ENCODE measurements around the gene CALHM1.
A peak's percentile ranks its signal among the peaks of the same experiment; 100 is the strongest.
"Not testable (repeated sequence)": the region's sequence is repeated elsewhere in the genome, so short reads cannot be mapped to it uniquely, and the experiment has no call there.

The CALHM1 gene

DNA sequence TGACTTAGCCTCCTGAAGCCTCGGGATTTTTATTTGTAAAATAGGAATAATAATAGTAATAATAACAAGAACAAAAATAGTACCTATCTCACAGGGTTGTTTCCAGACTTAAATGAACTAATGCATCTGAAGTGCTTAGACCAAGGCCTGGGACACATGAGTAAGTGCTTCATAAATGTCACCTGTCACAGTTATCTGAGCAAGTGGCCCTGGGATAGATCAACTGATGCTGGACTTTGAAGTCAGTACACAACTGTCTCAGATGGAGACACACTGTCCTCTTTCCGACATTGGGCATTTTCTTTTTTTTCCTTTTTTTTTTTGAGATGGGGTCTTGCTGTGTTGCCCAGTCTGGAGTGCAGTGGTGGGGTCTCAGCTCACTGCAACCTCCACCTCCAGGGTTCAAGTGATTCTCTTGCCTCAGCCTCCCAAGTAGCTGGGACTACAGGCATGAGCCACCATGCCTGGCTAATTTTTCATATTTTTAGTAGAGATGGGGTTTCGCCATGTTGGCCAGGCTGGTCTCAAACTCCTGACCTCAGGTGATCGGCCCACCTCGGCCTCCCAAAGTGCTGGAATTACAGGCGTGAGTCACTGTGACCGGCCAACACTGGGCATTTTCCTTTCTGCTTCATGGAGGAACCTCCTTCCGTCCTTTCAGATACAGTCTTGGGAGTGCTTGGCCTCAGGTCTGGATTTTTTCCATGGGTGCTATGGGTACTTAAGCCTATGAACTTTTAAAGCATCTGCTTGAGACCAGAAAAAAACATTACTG lies 28.1 kb upstream of the CALHM1 start:
- not testable (repeated sequence) for FAIRE-seq

DNA sequence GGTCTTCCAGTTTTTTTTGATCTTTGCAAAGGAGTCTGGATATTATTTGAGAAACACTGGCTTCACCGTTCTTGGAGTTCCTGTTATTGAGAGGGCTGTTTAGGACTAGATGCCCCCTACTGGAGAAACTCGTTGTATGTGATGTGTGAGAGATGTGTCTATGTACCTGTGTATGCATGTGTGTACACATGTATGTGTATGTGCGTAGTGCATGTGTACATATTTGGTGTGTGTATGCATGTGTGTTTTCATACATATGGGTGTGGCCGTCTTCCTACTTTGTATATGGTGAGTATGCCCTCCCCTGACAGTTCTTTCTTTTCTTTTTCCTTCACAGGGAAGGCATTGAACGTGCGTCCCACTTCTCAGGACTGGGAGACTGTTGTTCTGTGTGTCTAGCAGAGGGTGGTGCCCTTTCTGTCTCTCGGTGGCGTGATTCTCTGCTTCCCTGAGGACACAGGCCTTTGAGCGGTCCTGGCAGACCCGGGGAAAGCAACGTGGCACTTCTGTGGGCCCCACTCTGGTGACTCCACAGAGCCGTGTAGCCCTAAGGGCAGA lies 23.4 kb upstream of the CALHM1 start:
- peak; percentile 37 for FAIRE-seq

DNA sequence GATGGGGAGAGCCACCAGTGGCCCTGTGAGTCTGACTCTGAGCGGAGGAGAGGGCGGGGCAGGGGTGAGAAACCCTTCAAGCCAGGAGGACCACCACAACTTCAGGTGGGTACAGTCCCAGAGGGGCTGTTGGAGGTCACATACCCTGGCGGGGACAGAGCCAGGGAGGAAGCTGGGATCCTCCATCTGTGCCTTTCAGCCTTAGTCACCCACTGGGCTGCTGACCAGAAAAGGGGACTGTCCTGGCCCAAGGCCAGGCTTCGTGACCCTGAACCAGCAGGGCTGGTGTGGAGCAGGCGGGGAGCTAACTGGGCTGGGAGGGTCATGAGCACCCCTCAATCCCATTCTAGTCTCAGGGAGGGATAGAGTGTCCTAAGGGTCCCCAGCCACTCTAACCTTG lies 21.8 kb upstream of the CALHM1 start:
- no peak for FAIRE-seq

DNA sequence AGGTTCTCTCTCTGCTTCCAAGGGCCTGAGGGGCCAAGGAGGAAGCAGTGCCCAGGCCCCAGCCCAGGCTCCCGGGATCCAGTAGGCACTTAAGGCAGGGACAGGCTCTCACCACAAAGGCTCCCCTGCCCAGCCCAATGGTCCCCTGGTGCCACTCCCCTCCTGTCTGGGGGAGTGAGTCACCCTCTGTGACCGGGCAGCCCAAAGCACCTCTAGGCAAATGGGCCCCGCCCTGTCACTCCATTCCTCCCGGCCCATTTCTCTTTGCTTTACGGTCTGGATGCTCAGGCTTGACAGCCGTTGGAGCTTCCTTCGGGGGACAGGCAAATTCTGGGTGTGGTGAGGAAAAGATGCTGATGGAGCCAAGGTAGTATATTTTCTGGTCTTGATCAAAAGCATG lies 20.4 kb upstream of the CALHM1 start, which contains the start of gene CALHM3:
Gene CALHM3, minus strand, starts transcription at position 106 of the 400 bp plus-strand sequence. CDS start 208 bp downstream, outside the sequence.
- no peak for FAIRE-seq

DNA sequence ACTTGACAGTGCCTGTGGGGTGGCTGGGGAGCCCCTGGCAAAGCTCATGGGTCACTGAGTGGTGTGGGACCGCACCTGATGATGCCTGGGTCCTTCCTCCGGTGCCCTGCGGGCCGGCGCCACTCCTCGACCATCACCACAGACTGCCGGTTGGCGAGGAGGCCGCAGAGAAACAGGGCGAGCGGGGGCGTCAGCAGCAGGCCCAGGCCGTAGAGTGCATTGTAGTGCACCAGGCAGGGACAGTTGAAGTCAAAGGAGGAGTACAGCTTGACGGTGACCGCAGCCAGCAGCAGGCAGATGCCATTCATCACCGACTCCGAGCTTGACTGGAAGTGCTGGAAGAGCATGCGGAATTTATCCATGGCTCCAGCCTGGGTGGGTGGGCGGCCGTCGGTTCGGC lies 20.0 kb upstream of the CALHM1 start:
- no peak for FAIRE-seq

DNA sequence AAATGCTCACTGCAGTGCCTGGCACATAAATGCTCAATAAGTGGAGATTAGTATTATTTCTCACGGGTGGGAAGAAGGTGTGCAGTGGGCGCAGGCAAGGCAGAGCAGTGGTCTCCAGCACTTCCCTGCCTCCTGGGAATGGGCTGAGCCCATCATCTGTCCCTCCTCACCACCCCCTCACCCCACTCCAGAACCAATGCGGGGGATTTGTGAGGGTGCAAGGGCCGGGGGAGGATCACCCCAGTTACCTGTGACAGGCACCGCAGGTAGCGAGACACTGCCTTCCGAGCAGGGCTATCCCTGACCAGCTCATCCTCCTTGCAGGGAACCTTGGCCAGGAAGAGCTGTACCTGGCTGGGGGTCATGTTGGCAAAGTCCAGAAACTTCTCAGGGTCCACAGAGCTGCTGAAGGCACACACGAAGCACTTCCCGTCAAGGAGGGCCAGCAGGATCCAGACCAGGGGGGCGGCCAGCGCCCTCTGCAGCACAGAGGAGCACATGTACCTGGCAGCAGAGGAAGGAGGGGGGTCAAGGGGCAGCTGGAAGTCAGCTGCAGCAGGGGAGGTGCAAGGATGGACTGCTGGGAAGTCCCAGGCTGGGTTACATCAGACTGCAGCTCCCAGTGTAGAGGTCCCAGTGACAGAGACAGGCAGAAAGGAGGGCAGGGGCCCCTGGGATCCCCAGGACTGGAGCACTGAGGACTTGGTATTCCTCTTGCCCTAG lies 17.5 kb upstream of the CALHM1 start:
- FAIRE-seq = no peak

DNA sequence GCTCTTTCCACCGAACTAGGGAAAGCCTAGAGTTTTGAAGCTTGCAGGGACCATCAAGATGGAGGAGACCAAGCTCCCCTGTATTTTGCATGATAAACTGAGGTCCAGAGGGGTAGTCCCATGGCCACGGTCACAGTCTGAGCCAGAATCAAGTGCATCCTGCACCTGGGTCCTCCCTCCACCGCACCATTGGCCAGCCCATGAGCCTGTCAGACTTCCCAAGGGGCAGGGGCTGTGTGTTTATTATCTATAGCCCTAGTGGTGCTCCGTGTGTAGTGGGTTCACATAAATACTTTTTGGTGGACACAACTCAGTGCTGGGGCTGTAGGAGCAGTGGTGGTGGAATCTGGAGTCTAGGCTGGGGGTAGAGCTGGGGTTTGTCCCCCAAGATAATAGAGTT lies 16.7 kb upstream of the CALHM1 start:
- FAIRE-seq = no peak

DNA sequence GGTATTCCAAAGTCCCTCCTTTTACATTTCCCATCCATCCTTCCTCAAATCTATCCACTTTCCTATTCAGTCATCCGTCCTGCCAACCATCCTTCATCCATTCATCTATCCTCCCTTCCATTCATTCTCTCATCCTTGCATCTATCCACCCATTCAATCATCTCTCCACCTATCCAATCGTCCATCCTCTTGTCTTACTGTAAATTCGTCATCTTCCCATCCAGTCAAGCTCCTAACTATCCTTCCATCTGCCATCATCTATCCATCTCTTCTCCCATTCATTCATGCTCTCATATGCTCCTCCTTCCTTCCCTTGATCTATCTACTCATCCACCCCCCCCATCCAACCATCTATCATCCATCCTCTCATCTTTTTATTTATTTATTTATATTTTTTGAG lies 15.4 kb upstream of the CALHM1 start:
- FAIRE-seq = no peak

DNA sequence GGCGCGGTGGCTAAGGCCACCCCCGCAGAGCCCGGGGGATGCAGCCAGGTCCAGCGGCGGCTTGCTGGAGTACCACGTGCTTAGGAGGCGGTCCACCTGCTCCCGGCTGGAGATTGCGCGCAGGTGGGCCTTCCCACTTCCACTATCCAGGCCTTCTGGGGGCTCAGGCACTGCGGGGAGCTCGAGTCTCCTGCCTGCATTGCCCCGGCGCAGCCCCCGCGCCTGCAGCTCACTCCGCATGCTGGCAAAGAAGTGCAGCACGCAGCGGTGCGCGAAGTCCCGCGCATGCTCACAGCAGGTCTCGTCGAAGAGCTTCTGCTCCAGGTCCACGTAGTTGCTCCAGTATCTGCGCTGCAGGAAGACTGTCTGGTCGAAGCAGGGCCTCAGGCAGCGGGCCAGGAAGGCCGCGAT lies 14.6 kb upstream of the CALHM1 start:
- no peak for FAIRE-seq

DNA sequence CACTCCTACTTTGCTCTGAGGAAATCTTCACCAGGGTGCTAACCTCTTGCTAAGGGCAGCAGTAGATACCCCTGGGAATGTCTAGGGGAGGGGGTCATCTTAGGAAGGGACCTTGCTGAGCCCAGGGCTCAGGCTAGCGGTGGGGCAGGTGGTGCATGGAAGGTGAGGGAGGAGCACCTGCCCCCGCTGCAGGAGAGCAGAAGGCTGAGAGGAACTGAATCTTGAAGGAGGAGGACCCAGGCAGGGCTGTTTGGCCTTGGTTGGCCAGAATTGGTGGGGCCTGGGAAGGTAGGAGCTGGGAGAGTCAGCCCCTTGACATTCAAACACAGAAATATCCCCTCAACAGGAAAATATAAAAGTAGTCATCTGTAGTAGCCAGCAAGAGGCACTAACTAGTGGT lies 13.3 kb upstream of the CALHM1 start:
- FAIRE-seq = no peak

DNA sequence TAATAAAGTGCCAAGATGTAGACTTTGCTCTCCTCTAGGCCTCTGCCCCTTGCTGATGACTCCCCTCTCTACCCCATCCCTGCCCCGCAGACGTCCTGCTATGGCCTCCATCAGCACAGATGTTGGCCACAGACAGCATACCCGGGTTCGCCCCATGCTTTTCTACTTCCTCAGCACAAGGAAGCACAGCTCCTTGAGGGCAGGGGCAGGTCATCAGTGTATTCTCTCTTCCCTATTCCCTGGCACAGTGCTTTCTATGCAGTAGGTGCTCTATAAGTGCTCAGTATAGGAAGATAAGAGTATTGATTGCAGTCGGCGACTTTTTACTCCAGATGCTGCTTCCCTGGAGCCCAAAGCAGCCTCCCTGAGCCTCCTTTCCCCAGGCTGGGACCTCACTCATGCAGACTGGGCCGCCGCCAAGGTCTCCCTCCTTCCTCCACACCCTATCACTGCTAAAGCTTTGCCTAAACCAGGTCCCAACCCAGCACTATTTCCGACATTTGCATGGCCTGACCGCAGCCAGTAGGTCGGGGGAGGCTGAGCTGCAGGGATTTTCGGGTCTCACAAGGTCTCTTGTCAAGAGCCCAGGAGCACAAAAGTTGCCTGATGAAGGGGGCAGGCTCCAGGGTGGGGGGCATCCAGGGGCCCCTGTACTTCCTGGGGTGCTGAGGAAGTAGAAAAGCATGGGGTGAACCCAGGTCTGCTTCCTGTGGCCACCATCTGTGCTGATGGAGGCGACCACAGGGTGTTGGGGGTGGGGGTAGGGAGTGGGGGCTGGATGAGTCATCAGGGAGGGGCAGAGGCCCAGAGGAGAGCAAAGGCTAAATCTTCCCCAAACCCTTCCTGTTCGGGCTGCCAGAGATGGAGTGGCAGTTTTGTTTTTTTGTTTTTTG lies 12.3 kb upstream of the CALHM1 start:
- no peak for FAIRE-seq

DNA sequence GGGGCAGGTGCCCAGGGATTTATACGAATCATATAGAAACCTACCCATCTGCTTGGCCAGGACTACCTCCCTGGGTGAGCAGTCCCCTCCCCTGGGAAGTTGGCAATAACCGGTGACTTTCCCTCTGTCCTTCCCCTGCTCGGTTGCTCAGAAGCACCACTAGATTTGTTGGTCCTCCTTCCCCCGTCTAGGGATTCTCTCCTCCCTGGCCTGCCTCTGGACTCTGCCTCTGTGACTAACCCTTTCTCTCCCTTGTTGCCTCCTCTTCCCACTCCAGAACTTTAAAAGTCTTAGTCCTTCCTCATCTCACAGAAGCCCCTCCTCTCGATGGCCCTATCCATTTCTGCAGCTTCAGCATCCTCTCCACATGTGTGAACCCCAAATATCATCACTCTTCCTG lies 10.5 kb upstream of the CALHM1 start:
- FAIRE-seq = no peak

DNA sequence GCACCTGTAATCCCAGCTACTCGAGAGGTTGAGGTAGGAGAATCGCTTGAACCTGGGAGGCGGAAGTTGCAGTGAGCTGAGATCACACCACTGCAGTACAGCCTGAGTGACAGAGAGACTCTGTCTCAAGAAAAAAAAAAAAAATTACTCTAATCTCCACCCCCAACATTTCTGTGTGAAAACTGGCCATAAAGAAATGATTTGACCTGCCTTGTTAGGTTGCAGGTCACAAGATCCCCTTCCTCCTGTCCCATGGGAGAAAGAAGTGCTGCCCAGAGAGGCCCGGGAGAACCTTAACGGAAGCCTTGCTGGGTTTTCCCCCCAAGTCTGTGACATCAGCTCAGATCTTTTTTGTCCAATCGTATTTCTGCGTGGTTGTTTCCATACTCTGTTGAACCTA lies 8.7 kb upstream of the CALHM1 start:
- no peak for FAIRE-seq

DNA sequence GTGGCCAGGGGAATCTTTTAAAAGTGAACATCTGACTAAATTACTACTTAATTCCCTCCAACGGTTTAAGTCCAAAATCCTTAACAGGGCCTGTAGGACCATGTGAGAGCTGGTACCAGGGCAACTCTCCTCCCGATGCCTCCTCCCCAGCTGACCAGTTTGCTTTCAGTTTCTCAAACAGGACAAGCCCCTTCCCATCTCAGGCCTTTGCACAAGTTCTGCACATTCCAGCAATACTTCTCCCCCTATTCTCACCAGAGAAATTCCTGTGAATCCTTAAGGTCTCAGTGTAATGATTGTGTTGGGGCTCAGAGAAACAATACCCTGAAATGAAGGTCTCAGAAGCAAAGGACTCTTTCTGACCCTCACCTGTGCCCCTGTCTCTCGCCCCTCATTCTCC lies 8.0 kb upstream of the CALHM1 start:
- no peak for FAIRE-seq

DNA sequence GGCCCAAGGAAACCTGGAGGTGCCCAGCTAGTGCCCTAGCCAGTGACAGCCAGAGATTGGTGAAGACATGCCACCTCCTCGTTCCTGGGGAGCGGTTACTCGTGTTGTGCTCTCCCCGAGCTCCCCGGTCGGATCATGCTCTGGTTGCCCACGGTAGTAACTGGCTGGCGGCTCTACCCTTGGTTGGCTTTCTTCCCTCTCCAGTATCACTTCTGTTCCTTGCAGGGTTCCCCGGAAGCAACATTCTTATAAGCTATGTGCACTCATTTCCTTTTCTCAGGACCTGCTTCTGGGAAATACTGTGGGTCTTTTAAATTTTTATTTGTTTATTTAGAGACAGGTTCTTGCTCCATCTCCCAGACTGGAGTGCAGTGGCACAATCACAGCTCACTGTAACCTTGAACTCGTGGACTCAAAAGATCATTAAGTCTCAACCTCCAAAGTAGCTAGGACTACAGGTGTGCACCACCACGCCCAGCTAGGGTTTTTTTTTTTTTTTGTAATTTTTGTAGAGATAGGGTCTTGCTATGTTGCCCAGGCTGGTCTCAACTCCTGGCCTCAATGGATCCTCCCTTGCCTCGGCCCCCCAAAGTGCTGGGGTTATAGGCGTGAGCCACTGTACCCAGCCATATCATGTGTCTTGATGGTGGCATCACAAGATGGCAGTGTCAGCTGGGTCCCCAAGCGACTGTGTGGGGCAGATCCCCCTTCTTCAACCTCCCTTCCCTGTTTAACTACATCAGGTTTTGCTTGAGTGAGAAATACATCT lies 6.9 kb upstream of the CALHM1 start:
- no peak for FAIRE-seq

DNA sequence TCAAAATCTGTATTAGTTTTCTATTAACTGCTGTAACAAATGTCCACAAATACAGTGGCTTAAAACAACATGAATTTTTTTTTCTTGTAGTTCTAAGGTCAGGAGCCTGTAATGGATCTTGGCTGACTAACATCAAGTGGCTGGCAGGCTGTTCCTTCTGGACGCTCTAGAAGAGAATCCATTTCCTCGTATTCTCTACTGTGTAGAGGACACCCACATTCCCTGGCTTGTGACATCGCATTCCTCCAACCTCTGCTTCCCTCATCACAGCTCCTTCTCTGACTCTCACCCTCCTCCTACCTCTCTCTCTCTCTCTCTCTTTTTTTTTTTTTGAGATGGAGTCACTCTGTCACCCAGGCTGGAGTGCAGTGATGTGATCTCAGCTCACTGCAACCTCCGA lies 4.8 kb upstream of the CALHM1 start:
- no peak for FAIRE-seq

DNA sequence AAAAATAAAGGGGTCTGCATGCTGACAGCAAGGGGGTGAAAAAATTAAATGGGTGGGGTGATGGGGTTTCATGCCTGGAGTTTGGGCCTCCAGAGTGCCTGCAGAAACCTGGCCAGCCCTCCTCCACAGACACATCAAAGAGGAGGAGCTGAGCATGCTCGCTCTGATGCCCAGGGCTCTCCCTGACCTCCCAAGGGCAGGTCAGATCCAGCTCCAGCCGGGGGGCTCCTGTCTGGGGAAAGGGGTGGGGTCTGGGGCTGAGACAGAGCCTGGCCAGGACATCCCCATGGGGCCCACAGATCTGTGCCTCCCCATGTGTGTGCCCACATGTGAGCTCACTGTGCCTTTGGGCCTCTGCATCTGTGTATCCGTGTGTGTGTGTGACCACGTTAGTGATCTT lies 915 bp upstream of the CALHM1 start:
- FAIRE-seq = no peak

DNA sequence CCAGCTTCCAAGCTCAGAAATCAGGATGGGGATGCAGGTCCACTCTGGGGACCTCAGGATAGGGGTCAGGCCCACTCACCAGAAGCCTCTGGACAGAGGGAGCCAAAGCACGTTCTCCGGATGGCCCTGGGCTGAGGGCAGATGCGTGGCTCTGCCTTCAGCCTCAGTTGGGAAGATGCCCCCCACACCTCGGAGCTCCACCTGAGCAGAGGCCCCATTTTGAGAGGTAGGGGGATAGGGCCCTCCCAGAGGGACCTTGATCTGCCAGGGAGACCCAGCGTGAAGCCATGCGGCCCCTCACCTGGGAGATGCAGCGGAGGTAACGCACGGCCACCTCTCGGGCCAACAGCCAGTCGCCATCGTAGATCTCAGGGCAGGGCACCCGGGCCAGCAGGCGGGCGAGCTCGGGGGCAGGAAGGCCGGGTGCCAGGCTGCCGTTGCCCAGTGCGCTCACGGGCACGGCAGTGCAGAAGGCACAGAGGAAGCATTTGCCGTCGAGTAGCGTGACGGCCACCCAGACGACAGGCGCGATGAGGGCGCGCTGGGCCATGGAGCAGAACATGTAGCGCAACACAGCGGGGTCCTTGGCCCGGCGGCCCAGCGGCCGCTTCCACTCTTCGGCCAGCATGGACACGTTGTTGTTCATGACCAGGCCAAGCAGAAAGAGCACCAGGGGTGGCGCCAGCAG lies 660 bp downstream of the CALHM1 start:
- no peak for FAIRE-seq

DNA sequence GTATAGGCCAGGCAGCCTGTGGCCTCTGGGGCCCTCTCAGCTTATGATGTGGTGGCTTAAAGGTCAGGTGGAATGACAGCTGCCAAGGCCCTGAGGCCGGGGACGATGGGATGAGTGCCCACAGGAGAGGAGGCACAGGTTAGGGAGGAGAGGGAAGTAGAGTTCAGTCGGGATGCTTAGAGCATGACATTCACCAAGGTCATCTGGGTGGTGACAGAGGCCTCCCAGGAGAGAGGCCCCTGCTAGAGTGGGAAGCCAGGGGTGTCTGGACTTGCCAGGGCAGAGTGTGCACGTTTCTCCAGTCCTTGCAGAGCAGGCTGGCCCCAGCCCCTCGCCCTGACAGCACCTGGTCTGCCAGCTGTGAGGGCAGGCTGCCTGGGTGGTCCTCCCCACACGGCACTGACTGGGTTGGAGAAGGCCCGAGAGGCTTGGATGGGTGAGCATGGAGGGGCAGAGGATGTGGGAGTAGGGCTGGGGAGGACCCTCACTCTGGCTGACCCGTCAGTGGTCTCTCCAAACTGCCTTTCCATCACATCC lies 1.5 kb downstream of the CALHM1 start:
- FAIRE-seq = no peak

DNA sequence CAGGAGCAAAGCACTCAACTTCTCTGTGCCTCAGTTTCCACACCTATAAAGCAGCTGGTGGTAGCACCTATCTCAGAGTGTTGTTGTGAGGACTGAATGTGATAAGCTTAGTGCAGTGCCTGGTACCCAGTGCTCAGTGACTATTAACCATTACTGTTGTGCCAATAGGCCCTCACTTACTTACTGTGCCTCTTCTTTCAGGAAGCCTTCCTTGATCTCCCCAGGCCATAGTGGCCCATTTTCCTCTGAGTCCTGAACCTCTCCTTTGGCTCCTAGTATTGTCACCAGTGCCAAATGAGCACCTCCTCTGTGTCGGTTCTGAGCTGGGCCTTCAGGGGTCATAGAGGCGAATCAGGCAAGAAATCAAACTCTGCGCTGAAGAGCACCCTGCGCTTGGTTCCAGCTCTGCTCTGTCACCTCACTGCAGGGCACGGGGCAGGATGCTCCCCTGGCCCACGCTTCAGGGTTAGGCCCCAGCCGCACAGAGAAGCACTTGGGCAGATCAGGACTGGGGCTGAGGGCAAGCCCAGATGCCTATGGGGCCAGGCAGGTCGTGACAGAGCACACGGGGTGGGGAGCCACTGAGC lies 2.5 kb downstream of the CALHM1 start:
- no peak for FAIRE-seq

DNA sequence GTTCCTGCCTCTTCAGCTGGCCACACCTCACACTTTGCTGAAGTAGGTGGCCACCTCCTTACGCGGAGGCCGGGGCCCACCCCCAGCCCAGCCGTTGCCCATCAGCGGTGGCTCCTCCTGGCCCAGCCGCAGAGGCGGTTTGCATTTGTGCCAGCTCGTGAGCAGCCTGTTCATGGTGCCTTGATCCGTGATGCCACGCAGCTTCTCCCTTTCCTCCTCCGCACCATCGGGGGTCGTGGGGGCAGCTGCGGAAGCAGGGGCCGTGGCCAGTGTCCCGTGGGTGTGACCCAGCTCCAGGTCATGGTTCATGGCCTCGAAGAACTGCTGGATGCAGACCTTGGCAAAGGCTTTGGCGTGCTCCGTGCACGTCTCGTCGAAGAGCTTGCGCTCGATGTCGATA lies 3.5 kb downstream of the CALHM1 start:
- no peak for FAIRE-seq
